Right renal pelvis (tissue), 4 donors: ENCODE data around the gene OPALIN. TPM values are rescaled to one million over a fixed set of nuclear protein-coding genes. Genes with fewer than 3 reads are reported as not detected.

Experiments
- DNase-seq, 4 donors: peaks; one replicate each; pipeline ENCODE4 v3.0.0-alpha.2; 2013; ENCODE audit warnings: low read depth in 4 of 4, low spot score in 3 of 4, missing footprints in 1 of 4
- polyA plus RNA-seq, 4 donors: library from polyadenylated mRNA; unstranded; fragments of 120-200 nt; gene quantifications; one replicate each; pipeline ENCODE4 v1.2.1, GENCODE V29; 2013; ENCODE audit not compliant: insufficient read length in 4 of 4

OPALIN gene, protein sequence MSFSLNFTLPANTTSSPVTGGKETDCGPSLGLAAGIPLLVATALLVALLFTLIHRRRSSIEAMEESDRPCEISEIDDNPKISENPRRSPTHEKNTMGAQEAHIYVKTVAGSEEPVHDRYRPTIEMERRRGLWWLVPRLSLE
- not detected for polyA plus RNA-seq

DNA sequence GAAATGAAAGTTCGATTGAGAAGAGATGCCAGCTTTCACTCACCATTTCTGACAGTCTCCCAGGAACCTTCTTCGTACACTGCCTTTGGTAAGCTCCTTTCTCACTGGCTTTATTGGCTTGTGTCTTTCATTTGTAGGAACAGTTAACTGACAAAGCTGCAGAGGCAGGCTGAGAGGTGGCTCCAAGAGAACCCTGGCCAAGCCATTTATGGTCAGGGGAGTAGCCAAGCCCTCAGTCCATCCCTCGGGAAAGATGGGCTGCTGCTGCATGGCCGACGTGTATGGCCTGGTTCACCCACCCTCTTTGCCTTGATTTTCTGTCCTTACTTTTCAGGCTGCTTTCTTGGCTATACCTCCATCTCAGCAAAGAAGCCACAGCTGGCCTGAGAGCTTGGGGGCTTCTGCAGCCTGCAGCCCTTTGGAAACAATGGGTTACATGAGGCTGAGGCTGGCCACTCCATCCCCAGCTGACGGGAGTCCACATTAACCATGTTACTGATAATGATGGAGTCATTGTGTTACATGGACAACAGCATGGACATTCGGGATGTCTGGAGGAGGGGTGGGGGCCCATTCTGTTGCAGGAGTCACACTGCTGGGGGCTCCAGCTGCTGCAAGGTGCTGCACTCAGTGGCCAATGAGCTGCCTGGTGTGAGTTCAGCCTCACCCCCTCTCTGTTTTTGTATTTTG is at the start of gene OPALIN:
OPALIN (minus strand) TSS at position 152 of the 690 bp plus-strand sequence; CDS start at position 46, 106 bp downstream.
- DNase-seq: no peak

DNA sequence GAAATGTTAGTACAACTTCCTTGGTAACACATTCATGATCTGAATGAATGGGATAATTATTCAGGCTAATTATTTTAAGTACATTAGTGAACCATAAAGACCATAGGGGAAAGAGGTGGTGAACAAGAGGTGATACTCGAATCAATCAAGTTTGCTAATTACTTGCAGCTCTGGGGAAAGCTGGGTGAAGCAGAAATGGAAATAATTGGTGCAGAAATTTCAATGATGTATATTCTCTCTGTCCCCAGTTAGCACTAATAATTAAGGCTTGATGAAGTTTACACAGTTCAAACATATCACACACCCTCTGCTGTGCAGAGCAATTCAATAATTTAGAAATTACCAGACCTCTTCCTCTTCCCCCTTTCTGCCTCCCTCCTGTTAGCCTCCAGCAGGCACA is 49.4 kb upstream of the OPALIN start:
- no peak for DNase-seq

DNA sequence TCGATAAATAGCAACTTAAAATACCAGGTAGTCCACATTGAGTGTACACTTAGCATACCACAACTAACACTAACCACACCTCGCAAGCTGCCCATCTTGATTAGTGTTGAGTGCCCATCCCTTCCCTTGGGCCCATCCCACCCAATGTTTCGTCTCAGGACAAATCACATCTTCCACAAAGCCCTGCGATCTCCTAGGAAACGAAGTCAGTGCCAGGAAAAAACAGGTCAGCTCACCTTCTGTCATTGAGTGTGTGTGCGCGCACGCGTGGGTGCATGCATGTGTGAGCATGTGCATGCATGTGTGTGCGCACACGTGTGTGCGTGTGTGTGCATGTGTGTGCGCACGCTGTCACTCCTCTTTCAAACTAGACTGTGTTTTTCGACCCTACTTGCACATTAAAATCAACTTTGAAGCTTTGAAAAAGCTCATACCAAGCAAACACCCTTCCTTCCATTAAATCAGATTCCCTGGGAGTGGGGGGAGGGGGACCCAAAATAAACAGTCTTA is 48.8 kb upstream of the OPALIN start:
- DNase-seq: no peak

DNA sequence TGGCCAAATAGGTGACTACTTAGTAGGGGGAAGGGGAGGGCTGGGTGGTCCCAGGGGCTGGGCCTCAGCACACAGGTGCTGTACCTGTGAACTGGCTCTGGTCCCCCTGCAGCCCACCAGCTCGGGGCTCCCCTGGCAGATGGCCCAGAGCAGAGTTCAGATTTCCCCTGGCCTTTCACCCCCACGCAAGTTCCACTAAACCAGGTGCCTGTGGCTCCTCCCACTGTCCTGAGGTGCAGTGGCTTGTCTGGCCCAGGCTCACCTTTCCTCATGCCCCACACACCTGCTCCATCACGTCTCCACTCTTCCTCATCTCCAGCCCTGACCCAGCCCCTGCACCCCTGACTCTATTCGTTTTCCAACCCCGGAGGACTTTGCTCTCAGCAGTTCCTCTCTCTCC is 47.3 kb upstream of the OPALIN start:
- DNase-seq: no peak

DNA sequence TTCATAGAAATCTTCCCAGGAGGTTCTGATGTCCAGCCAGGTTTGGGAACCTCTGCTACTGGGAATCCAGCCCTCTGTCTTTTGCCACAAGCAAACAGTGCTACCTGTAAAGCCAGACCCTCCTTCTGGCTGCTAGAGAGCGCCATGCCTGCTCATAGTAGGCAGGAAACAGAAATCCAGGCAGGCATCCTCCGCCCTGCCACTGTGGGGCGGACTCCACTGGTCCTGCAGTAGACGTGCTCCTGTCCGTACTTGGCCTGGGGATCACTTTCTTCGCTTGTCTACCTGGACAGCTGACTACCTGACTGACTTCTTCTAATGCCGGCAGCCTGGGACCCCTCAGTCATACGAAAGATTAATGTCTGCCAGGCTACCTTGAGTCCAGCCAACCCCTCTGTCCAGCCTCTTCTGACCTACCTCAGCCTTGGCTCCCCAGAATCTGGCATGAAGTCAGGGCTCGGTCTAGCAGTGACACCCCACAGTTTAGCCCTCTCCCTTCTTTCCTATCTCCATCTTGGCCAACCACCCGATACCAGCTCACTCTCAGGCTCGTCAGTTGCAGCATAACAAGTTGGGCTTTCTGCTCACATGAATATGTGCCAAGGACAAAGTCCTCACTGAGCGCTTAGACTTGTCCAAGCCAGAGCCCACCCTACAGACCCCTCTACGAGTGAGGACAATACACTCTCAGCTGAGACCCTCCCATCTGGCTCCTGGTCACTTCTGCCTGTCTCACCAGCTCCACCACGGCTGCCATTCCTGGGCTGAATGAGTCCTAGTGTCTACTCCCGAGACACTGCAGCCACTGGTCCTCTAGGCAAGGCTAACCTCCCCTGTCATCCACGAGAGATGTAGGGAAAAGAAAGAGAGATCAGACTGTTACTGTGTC is 43.9 kb upstream of the OPALIN start:
- no peak for DNase-seq

DNA sequence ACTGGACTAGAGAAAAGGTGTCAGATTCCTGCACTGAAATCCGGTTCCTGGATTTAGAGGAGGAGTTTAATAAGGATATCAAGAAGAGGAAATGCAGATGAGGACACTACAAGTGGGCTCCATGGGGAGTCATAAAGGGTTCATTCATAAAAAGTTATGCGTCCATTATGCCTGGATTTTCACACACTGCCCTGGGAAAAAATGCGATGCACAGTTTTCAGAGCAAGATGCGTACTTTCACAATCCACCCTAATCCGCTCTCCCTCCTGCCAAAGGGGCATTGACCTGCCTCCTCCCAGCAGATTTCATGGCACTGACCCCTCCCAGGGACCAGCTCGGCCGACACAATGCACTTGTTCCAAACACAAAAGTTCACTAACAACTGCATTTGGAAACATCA is 42.2 kb upstream of the OPALIN start:
- DNase-seq: no peak

DNA sequence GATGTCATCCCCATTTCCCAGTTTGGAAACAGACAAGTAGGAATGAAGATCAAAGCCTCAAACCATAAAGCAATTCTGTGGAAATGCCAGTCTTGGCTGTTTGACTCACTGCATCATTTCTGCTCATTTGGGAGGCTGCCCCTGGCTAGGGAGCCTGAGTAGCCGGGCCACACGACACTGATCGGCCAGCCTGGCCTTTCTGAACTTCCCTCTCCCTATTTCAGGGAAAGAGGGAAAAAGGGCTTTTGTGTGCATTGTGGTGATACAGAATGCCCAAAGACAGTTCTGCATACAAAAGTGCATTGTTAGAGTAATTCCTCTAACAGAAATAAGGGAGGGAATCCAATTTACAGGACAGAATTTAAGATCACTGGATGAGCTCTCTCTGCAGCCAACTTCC is 41.7 kb upstream of the OPALIN start:
- DNase-seq: no peak

DNA sequence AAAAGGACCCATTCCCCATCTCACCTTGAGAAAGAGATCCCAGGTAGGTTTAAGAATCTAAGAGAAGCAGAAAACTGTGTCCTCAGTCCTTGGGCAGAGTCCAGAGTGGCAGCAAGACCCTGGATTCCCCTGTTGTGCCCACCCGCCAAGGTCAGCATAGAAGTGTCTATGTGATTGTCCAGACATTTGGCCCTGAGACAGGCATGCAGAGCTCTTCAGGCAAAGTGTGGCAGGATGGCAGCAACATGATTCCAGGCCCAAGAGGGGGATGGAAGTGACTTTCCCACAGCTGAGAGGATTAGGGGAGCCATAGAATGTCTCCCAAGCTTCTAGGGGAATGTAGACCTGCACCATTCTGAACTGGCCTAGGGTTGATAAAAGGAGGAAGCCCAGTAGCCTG is 39.1 kb upstream of the OPALIN start:
- DNase-seq: no peak

DNA sequence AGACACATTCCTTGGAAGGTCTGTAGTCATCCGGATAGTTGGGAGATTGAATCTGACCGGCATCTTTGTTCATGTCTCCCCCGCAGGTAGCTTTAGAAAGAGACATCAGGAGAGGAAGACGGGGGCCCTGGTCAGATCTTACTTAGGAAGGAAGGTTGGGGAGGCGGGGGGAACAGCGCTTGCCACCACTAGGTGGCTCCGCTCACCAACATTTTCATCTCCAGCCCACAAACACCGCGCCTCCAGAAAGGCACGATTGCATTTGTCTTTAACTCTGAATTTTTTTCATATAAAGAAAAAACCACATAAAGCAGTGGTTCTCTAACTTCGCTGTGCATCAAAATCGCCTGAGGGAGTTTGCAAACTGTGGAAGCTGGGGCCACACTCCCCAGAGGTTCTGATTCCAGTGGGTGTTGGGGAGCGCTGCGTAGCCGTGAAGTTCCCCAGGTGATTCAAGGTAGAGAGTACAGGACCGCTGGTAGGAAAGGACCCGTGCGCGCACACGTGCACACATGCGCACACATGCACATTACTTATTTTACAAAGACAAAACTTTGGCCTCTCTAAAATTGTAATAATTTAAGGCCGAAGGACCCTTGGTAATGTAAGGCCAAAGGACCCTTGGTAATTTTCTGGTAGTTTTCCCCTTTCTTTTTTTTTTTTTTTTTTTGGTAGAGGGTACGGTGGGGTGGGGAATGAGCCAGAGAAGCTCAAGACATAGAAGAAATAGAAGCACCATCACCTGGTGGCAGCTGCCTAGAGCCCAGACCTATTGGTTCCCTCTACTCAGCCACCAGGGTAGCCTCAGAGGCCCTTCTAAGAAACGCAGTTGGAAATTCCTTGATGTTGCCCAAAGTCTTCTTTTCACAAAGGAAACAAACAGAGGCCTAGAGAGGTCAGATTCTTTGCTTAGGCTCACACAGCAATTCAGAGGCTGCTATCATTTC is 37.4 kb upstream of the OPALIN start:
- DNase-seq: peak; percentile 50 to 70 (median 60)

DNA sequence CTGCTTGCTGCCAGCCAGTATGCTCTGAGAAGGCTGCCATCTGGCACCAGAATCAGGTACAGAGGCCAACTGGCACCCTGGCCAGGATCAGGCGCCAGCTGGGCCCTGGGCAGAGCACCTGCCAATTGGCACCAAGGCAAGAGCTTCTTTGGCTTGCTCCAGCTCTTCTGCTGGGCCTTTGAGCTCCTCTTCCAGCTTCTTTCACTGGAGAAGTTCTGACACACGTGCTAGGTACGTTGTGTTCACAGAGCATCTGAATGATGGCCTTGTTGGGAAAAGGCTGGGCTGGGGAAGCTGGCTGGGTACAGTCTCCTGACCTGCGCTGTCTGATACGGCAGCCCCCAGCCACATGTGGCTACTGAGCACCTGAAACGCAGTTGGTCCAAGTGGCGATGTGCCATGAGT is 31.7 kb upstream of the OPALIN start:
- no peak for DNase-seq

DNA sequence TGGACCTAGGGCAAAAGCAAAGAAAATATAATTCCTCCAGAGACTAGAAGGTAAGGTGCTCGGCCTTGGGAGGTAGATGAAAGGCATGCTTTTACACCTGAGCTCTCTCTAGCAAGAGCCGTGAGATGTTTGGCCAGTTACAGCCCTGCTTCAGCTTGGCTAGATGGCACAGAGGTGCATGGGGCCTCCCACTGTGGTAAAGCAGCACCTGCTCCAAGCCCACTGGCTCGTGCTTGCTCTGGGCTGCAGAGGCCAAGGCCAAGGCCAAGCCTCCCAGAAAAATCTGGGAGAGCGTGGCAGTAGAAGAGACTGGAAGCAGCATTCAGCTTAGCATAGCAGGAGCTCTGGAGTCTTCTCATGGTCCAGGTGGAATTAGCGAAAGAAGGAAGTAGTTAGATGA is 31.0 kb upstream of the OPALIN start:
- DNase-seq: no peak

DNA sequence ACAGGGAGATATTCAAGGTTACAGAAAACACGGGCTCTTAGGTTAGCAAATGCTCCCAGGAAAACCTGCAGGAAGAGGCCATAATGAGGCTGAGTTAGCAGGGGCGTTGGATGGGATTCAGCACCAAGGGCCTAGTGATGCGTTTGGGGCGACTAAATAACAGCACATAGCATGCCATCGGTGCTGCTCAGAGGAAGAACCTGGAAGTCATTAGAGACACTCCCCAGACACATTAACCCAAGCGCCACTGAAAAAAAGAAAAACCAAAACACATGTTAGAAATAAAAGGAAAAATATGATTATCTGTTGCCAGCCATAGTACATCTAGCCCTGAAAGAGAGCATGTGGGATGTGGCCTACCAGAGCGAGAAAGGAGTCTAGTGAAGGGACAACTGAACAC is 28.8 kb upstream of the OPALIN start:
- DNase-seq: no peak

DNA sequence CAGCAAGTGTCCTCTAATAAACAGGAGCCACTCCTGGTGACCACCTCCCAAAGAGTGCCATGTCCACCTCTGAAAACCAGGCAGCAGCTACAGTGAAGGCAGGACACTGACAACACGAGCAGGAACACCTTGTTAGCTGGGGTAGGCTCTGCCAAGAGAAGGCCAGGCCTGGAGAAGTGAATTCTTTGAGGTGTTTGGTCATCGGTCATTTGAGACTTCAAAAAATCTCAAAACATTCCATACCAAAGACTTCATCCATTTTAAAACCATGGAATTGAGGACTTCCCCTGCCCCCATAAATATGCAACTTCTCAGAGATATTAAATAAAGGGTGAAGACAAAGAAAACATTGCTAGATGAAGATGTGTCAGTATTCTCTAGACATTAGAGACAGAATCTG is 28.4 kb upstream of the OPALIN start:
- DNase-seq: no peak

DNA sequence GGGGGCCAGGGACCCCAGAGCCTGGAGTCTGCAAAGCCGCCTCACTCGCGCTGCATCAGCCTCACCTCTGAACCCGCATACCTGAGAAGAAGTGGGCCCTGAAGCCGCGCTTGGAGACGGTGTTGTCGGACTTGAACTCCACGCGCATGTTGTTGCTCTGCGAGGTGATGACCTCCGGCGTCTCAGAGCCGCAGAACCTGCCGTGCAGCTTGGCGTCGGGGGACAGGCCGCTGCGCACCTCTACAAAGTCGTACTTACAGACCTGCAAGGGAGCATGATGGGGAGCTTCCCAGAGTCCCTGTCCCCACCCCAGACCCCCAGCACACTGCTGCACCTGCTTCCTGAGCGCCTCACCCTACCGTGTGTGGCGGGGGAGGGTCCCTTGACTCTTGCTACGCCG is 25.7 kb upstream of the OPALIN start:
- no peak for DNase-seq

DNA sequence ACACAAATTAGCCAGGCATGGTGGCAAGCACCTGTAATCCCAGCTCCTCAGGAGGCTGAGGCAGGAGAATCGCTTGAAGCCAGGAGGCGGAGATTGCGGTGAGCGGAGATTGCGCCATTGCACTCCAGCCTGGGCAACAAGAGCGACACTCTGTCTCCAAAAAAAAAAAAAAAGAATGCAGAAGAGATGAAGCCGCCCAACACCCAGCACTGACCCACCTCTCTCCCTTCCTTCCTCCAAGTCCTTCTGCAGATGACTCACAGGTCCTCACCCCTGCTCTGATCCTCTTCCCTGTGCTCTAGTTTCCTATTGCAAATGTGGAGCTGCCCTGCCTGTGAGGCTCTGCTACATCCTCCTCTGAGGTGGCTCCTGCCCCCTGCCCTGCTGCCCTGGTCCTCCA is 22.0 kb upstream of the OPALIN start:
- no peak for DNase-seq

DNA sequence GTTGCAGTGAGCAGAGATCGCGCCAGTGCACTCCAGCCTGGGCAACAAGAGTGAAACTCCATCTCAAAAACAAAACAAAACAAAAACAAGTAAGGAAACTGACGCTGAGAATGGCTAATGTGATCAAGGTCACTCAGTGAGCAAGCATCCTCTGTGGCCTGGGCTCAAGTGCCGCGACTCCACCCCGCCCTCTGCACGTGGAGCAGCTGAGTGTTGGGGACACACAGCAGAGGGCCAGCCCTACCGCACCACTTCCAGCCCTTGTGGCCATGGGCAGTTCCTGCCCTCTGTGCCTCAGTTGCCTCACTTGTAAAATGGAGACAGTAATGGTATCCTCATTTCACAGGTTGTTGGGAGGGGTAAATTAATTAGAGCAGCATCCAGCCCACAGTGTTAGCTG is 21.0 kb upstream of the OPALIN start:
- no peak for DNase-seq

DNA sequence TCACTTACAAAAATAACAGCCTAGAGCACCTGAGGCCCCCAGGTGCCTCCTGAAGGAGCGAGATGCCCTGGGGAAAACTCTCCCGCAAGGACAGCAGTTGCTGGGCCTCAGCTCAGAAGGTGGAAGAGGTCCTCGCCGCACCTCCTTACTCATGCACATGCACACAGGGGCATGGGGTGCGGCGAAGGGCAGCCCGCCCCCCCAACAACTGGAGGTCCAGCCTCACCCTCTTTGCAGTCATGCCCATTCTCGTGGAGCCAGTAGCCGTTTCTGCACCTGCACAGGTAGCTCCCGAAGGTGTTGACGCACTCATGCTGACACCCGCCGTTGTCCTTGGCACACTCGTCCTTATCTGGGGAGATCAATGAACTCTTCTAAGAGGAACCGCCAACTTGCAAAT is 19.9 kb upstream of the OPALIN start:
- DNase-seq: no peak

DNA sequence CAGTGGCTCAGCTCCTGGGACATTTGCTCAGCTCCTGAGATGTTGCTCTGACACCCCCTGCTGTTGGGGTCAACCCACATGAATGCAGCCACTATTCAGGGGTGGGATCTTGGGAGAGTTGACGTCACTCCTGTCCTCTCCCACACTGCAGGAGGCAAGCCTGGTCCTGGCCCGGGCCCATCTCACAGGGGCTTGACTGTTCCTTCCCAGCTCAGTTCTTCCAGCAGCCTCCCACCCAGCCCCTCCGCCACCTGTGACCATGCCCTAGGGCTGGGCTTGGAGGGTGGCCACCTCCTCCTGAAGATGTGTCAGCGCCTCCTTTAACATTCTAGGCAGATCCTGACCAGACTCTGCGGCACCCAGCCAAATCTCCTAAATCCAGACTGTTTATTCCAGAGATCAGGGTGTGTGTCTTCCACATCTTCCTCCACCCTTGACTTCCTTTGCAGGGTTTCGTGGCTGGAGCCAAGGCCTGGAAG is 19.1 kb upstream of the OPALIN start:
- DNase-seq: no peak

DNA sequence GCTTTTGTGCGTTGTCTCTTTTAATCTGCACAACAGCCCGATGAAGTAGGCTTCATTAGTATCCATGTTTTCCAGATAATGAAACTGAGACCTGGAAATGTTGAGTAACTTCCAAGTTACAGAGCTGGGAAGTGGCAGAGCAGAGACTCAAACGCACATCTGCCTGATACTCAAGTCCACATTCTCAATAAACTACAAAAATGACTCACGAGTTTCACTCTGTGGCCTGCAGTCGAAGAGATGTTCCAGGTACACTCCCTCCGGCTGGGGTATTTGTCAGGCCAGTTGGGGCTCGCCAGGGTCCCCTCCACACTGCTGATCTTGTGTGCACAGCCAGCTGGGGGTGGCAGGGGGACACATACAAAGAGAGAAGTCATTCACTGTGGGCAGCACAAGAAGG is 17.7 kb upstream of the OPALIN start:
- DNase-seq: no peak
